Neural progenitor cell (in vitro differentiated cells): ENCODE measurements around the gene GRM8. TPM values are rescaled to one million over a fixed set of nuclear protein-coding genes. Genes with fewer than 3 reads are reported as not detected.

Source experiments
- DNase-seq: peaks from one replicate; pipeline ENCODE4 v3.0.0-alpha.2; 2016; ENCODE audit warnings: low spot score
- H2AFZ ChIP-seq: fragments of 200-600 bp; sonication (generic); replicated peaks from 2 replicates; pipeline ENCODE4 v1.6.1; 2016; ENCODE audit warnings: antibody characterized with exemption
- H3F3A ChIP-seq: fragments of 200-600 bp; sonication (generic); 2 replicates; pipeline ENCODE4 v1.6.1; 2016; ENCODE audit warnings: antibody characterized with exemption, low read depth
- H3K27ac ChIP-seq: fragments of 200-600 bp; sonication (generic); 2 replicates; pipeline ENCODE4 v1.5.1; 2016; ENCODE audit warnings: mild to moderate bottlenecking
- H3K27me3 ChIP-seq: fragments of 200-600 bp; sonication (generic); 2 replicates; pipeline ENCODE4 v1.6.1; 2016; ENCODE audit warnings: mild to moderate bottlenecking, moderate library complexity
- H3K36me3 ChIP-seq: fragments of 200-600 bp; sonication (generic); 2 replicates; pipeline ENCODE4 v1.5.1; 2016
- H3K4me1 ChIP-seq: fragments of 200-600 bp; sonication (generic); 2 replicates; pipeline ENCODE4 v1.6.1; 2016; ENCODE audit warnings: mixed run types
- H3K4me2 ChIP-seq: fragments of 200-600 bp; sonication (generic); 2 replicates; pipeline ENCODE4 v1.6.1; 2016
- H3K4me3 ChIP-seq: fragments of 200-600 bp; sonication (generic); 2 replicates; pipeline ENCODE4 v1.5.1; 2016
- H3K79me2 ChIP-seq: fragments of 200-600 bp; sonication (generic); 2 replicates; pipeline ENCODE4 v1.6.1; 2016; ENCODE audit warnings: low read depth
- H3K9ac ChIP-seq: fragments of 200-600 bp; sonication (generic); 2 replicates; pipeline ENCODE4 v1.6.1; 2016
- H3K9me3 ChIP-seq: fragments of 200-600 bp; sonication (generic); 2 replicates; pipeline ENCODE4 v1.5.1; 2016; ENCODE audit warnings: low read depth
- H4K20me1 ChIP-seq: fragments of 200-600 bp; sonication (generic); 2 replicates; pipeline ENCODE4 v1.6.1; 2016; ENCODE audit warnings: low read depth
- H3K27ac Mint-ChIP-seq: 3 replicates; pipeline ENCODE4 v1.8.0; 2021; ENCODE audit warnings: mixed read lengths
- H3K27me3 Mint-ChIP-seq: 2 replicates; pipeline ENCODE4 v1.8.0; 2022; ENCODE audit warnings: low read depth, mild to moderate bottlenecking, inconsistent platforms, moderate library complexity, mixed read lengths; ENCODE audit not compliant: insufficient read depth
- H3K36me3 Mint-ChIP-seq: 3 replicates; pipeline ENCODE4 v1.8.0; 2021; ENCODE audit warnings: mixed read lengths
- H3K4me1 Mint-ChIP-seq: 3 replicates; pipeline ENCODE4 v1.8.0; 2021; ENCODE audit warnings: mixed read lengths
- H3K4me3 Mint-ChIP-seq: 3 replicates; pipeline ENCODE4 v1.8.0; 2021; ENCODE audit warnings: mild to moderate bottlenecking, moderate library complexity, mixed read lengths
- H3K9me3 Mint-ChIP-seq: 3 replicates; pipeline ENCODE4 v1.8.0; 2020; ENCODE audit warnings: mixed read lengths
- CTCF ChIP-seq: fragments of 200-600 bp; sonication (generic); IDR thresholded peaks from 2 replicates; pipeline ENCODE4 v1.5.1; 2017; ENCODE audit warnings: antibody characterized with exemption, mild to moderate bottlenecking
- EZH2 ChIP-seq: fragments of 200-600 bp; sonication (generic); IDR thresholded peaks from 2 replicates; pipeline ENCODE4 v1.6.1; 2017; ENCODE audit warnings: antibody characterized with exemption, mild to moderate bottlenecking, moderate library complexity
- EZH2phosphoT487 ChIP-seq: fragments of 200-600 bp; sonication (generic); IDR thresholded peaks from 2 replicates; pipeline ENCODE4 v1.6.1; 2017; ENCODE audit warnings: antibody characterized with exemption
- total RNA-seq: library from RNA; depleted of rRNA; stranded (reverse); fragments of >200 nt; gene quantifications from 2 replicates; pipeline ENCODE4 v1.2.3, GENCODE V29; 2015; ENCODE audit warnings: low replicate concordance

The GRM8 gene
- total RNA-seq, 1 donor from 2014 or later: 0.62 TPM

GRCh38 chr7:126805351-126805750, 447.4 kb downstream of the GRM8 start:
- H3K9me3 ChIP-seq: peaks cover 6% of the 10 kb centered on the region
- no peaks in the 10 kb centered on the region for H3K27me3 Mint-ChIP-seq
- H3K27me3 ChIP-seq: no peaks in the 10 kb centered on the region
- no peak overlapping the region for H2AFZ ChIP-seq
- no peak overlapping the region for H3K9ac ChIP-seq
- no peak overlapping the region for H3K4me2 ChIP-seq
- H3K9me3 Mint-ChIP-seq: peaks cover 8% of the 10 kb centered on the region
- H3K4me3 ChIP-seq: no peak overlapping the region
- H3K4me3 Mint-ChIP-seq: no peak overlapping the region
- TF ChIP-seq EZH2phosphoT487: no peak
- TF ChIP-seq CTCF: no peak
- no peak for TF ChIP-seq EZH2
- H3K36me3 Mint-ChIP-seq: no peaks in the 10 kb centered on the region
- H3F3A ChIP-seq: no peaks in the 10 kb centered on the region
- no peaks in the 10 kb centered on the region for H3K4me1 Mint-ChIP-seq
- H3K27ac ChIP-seq: no peak overlapping the region
- no peaks in the 10 kb centered on the region for H3K4me1 ChIP-seq
- no peaks in the 10 kb centered on the region for H3K79me2 ChIP-seq
- H3K27ac Mint-ChIP-seq: no peak overlapping the region
- H4K20me1 ChIP-seq: no peaks in the 10 kb centered on the region
- DNase-seq: no peak
- no peaks in the 10 kb centered on the region for H3K36me3 ChIP-seq

- no peaks in the 10 kb centered on the region for H3K27me3 Mint-ChIP-seq
- no peak overlapping the region for H2AFZ ChIP-seq
- no peaks in the 10 kb centered on the region for H3K4me1 ChIP-seq
- no peak overlapping the region for H3K27ac ChIP-seq
- no peak overlapping the region for H3K4me3 Mint-ChIP-seq
- H3F3A ChIP-seq: no peaks in the 10 kb centered on the region
- H3K4me2 ChIP-seq: no peak overlapping the region
- H3K9me3 Mint-ChIP-seq: peaks cover 8% of the 10 kb centered on the region
- TF ChIP-seq EZH2 (no peak), CTCF (no peak), EZH2phosphoT487 (no peak)
- no peaks in the 10 kb centered on the region for H3K79me2 ChIP-seq
- H4K20me1 ChIP-seq: no peaks in the 10 kb centered on the region
- H3K27ac Mint-ChIP-seq: no peak overlapping the region
- no peak for DNase-seq
- no peaks in the 10 kb centered on the region for H3K36me3 Mint-ChIP-seq
- no peak overlapping the region for H3K9ac ChIP-seq
- no peaks in the 10 kb centered on the region for H3K27me3 ChIP-seq
- H3K9me3 ChIP-seq: peaks cover 6% of the 10 kb centered on the region
- no peaks in the 10 kb centered on the region for H3K4me1 Mint-ChIP-seq
- H3K4me3 ChIP-seq: no peak overlapping the region
- H3K36me3 ChIP-seq: no peaks in the 10 kb centered on the region
These were observed 448.1 kb downstream of the GRM8 start for GRCh38 chr7:126804604-126805003.

- Histone ChIP-seq H3K79me2 (no peaks in the 10 kb centered on the region), H3K4me2 (no peak overlapping the region), H3K27ac (no peak overlapping the region), H3K27me3 (no peaks in the 10 kb centered on the region), H4K20me1 (no peaks in the 10 kb centered on the region), H3K4me1 (no peaks in the 10 kb centered on the region), H3K9me3 (peaks cover 6% of the 10 kb centered on the region), H2AFZ (no peak overlapping the region), H3K9ac (no peak overlapping the region), H3K36me3 (no peaks in the 10 kb centered on the region), H3F3A (no peaks in the 10 kb centered on the region), H3K4me3 (no peak overlapping the region)
- H3K9me3 Mint-ChIP-seq: peaks cover 8% of the 10 kb centered on the region
- no peak overlapping the region for H3K4me3 Mint-ChIP-seq
- H3K4me1 Mint-ChIP-seq: no peaks in the 10 kb centered on the region
- H3K36me3 Mint-ChIP-seq: no peaks in the 10 kb centered on the region
- no peak overlapping the region for H3K27ac Mint-ChIP-seq
- no peaks in the 10 kb centered on the region for H3K27me3 Mint-ChIP-seq
- TF ChIP-seq CTCF: no peak
- no peak for TF ChIP-seq EZH2phosphoT487
- no peak for TF ChIP-seq EZH2
- DNase-seq: no peak
These were observed 448.8 kb downstream of the GRM8 start for GRCh38 chr7:126803990-126804389.
